AG09309 (cell line): ENCODE measurements around the gene WNT9A.

ENCODE experiments used
- DNase-seq: peaks from one replicate; pipeline ENCODE4 v3.0.0-alpha.2; 2010; ENCODE audit warnings: low read depth
- H3K4me3 ChIP-seq: 2 replicates; pipeline ENCODE4 v1.5.1; 2011; ENCODE audit warnings: mild to moderate bottlenecking, low read depth, low read length, moderate library complexity; ENCODE audit not compliant: control insufficient read depth
- TF ChIP-seq, protein P1 (sequence below): IDR thresholded peaks from 2 replicates; pipeline ENCODE4 v1.5.1; 2011; ENCODE audit warnings: mild to moderate bottlenecking, low read depth, low read length, inconsistent platforms; ENCODE audit not compliant: insufficient read depth, control insufficient read depth; ENCODE audit errors: missing control alignments

WNT9A gene

DNA sequence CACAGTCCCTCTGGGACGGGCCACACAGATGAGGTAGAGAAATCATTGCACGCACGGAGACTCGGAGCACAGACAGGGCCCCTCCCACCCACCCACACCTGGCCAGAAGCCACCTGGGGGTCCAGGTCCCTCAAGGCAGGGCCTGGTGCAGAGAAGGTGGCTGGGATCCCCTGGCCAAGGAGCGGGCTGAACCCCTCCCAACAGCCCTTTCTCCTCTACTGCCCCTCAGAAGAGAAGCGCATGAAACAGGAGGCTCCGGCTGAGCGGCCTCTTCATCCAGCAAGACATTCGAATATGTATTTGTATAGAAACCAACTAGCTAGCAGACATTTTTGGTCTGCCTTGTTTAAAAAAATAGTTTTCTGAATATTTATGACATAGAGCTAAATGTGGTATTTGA lies 29.0 kb downstream of the WNT9A start:
- H3K4me3 ChIP-seq, result no peak overlapping the region
- TF ChIP-seq, protein P1, sequence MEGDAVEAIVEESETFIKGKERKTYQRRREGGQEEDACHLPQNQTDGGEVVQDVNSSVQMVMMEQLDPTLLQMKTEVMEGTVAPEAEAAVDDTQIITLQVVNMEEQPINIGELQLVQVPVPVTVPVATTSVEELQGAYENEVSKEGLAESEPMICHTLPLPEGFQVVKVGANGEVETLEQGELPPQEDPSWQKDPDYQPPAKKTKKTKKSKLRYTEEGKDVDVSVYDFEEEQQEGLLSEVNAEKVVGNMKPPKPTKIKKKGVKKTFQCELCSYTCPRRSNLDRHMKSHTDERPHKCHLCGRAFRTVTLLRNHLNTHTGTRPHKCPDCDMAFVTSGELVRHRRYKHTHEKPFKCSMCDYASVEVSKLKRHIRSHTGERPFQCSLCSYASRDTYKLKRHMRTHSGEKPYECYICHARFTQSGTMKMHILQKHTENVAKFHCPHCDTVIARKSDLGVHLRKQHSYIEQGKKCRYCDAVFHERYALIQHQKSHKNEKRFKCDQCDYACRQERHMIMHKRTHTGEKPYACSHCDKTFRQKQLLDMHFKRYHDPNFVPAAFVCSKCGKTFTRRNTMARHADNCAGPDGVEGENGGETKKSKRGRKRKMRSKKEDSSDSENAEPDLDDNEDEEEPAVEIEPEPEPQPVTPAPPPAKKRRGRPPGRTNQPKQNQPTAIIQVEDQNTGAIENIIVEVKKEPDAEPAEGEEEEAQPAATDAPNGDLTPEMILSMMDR, result no peak
- no peak for DNase-seq

DNA sequence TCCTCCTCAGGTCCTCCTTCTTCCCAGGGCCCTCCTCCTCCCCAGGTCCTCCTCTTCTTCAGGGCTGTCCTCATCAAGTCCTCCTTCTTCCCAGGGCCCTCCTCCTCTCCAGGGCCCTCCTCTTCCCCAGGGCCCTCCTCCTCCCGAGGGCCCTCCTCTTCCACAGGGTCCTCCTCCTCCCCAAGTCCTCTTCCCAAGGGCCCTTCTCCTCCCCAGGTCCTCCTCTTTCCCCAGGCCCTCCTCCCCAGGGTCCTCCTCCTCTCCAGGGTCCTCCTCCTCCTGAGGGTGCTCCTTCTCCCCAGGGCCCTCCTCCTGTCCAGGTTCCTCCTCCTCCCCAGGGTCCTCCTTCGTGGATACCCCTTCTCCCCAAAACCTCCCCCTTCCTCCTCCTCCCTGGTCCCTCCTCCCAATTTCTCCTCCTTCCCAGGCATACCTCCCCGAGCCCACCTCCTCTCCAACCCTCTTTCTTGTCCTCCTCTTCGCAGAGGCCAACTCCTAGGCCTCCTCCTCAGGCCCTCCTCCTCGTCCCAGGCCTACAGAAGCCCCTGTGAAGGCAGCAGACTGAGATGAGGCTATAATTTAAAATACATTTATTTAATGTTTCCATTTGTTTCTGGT lies 29.5 kb downstream of the WNT9A start:
- no peak overlapping the region for H3K4me3 ChIP-seq
- DNase-seq, result no peak
- TF ChIP-seq, protein P1, result no peak

DNA sequence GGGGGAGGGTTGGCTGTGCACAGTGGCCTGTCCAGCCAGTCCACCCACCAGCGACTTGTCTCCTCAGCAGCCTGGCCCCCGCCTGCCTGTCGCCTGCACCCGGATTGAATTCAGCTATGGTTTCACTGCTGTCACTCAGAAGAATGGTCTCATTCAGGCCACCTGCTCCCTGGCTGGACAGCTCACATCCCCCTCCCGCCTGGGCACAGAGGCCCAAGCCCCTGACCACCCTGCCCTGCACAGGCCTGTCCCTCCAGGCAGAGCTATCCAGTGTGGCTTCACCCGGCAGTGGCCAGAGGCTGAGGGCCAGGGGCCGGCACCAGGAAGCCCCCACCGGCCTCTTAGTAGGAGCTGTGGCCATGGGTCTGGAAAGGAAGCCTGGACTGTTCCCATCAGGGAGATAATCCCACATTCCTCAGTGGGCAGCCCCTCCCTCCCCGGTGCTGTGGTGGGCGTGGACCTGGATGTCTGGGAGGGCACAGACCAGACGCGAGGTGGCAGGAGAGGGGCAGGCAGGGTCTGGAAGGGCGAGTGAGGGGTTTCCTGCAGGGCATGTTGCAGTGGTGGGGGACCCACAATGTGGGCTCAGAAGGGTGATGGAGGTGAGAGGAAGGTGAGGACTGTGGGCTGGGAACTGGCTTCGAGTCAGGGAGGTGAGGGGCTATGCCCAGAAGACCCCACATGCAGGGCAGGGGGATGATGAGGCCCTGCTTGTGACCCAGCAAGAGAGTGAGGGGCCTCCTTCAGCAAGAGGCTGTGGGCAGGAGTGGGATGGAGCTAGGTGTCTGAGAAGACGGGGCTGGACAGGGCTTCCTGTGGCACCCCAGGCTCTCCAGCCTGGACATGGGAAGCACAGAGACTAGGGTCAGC lies 30.4 kb downstream of the WNT9A start:
- no peak for DNase-seq
- TF ChIP-seq, protein P1, result no peak
- no peak overlapping the region for H3K4me3 ChIP-seq

DNA sequence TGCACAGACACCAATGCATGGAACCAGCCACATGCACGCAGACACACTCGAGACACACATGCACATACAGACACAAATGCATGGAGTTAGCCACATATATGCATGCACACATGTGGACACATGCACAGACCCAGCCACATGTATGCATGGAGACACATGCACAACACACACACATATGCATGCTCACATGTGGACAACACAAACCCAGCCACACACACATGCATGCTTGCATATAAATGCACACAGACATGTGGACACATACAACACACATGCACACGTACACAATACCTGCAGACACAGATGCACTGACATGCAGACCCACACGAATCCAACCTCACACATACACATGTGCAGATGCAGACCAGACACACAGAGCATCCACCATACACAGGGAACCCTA lies 31.1 kb downstream of the WNT9A start:
- DNase-seq, result no peak
- no peak overlapping the region for H3K4me3 ChIP-seq
- TF ChIP-seq, protein P1, result no peak

DNA sequence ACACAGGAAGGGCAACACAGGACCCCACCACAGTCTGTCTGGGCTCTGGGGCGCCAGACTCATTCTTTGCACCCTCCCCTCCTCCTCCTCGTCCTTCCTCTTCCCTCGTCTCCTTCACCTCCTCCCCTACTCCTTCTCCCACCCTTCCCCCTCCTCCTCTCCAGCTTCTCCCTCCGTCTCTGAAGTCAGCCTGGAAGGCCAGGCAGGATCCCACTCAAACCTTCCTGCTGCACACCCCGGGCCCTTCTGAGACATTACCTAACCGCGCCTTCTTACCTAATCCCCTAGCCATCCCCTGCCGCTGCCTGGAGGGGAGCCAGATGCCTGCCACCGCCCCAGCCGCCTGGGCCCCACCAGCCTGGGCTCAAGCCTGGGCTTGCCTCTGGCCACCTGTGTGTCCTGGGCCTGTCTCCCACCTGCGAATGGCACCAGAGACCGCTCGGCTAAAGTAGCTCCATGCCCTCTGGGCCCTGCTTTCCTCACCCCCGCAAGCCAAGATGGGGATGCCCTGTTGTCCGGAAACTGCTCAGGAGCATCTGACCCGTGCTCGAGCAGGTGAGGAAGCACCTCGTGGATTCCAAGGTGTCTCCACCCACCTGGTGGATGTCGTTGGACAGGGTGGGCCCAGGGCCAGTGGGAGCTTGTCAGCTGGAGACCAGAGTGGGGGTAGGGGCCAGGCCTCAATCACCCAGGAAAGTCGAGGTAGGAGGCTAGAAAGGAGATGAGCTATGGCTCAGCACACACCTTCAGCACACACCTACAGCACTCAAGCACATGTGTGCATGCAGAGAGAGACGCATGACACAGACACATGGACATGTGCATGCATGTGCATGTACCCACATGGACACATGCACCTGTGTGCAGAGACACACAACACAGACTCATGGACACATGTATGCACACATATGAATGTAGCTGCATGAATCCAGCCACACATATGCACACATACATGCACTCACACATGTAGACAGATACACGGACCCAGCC lies 31.9 kb downstream of the WNT9A start:
- TF ChIP-seq, protein P1, result no peak
- H3K4me3 ChIP-seq, result no peak overlapping the region
- no peak for DNase-seq
